ENCODE measurements around the gene CAVIN4.

The CAVIN4 gene

GRCh38 chr9:100557053-100557452, 20.8 kb upstream of the CAVIN4 start:
- WGBS (ENCODE audit: extremely low coverage, insufficient coverage, low lambda C conversion rate), result no CpG with 5 or more reads among the region's 3 CpGs
- no peak overlapping the region for H3K56ac ChIP-seq (ENCODE audit: low read length)
- H4K5ac ChIP-seq (ENCODE audit: low read length), result no peak overlapping the region

GRCh38 chr9:100561256-100561655, 16.6 kb upstream of the CAVIN4 start:
- Histone ChIP-seq H4K5ac (ENCODE audit: low read length) (no peak overlapping the region), H4K8ac (ENCODE audit: low read depth, low read length) (no peak overlapping the region), H3K9ac (ENCODE audit: low read length) (no peak overlapping the region), H3K4me3 (ENCODE audit: low read length) (no peak overlapping the region), H3K27ac (ENCODE audit: low read depth, low read length) (no peak overlapping the region), H3K56ac (ENCODE audit: low read length) (no peak overlapping the region), H3K36me3 (ENCODE audit: control insufficient read depth, insufficient read depth, low read length) (no peaks in the 10 kb centered on the region), H3K4me1 (ENCODE audit: control insufficient read depth, low read depth, low read length) (peaks cover 11% of the 10 kb centered on the region), H3K4me2 (ENCODE audit: low read length) (no peak overlapping the region), H2BK120ac (ENCODE audit: low read depth, low read length) (no peak overlapping the region), H3K4ac (ENCODE audit: low read depth, low read length) (no peak overlapping the region), H2AK5ac (ENCODE audit: low read length) (no peak overlapping the region), H2BK5ac (ENCODE audit: low read length) (no peak overlapping the region), H3K23ac (ENCODE audit: low read length) (no peak overlapping the region), H3K18ac (ENCODE audit: low read length) (no peak overlapping the region), H3K79me1 (ENCODE audit: low read length) (no peaks in the 10 kb centered on the region), H3K79me2 (ENCODE audit: control insufficient read depth, insufficient read depth, low read length) (no peaks in the 10 kb centered on the region), H2BK15ac (replicated peaks; ENCODE audit: low read depth) (no peak overlapping the region), H3K27me3 (ENCODE audit: insufficient read depth, low read length, poor library complexity) (no peaks in the 10 kb centered on the region)
- DNase-seq, result no peak
- WGBS (ENCODE audit: extremely low coverage, insufficient coverage, low lambda C conversion rate), result no CpG with 5 or more reads among the region's 3 CpGs

More at GRCh38 chr9:100557053-100557452, 20.8 kb upstream of the CAVIN4 start:
- peaks cover 2% of the 10 kb centered on the region for H3K79me1 ChIP-seq (ENCODE audit: low read length)
- no peak overlapping the region for H3K18ac ChIP-seq (ENCODE audit: low read length)
- no peak overlapping the region for H3K23ac ChIP-seq (ENCODE audit: low read length)
- H4K8ac ChIP-seq (ENCODE audit: low read depth, low read length), result no peak overlapping the region
- DNase-seq, result no peak
- no peaks in the 10 kb centered on the region for H3K79me2 ChIP-seq (ENCODE audit: control insufficient read depth, insufficient read depth, low read length)
- no peak overlapping the region for H2BK120ac ChIP-seq (ENCODE audit: low read depth, low read length)
- no peaks in the 10 kb centered on the region for H3K4me1 ChIP-seq (ENCODE audit: control insufficient read depth, low read depth, low read length)
- H2BK5ac ChIP-seq (ENCODE audit: low read length), result no peak overlapping the region
- no peak overlapping the region for H3K27ac ChIP-seq (ENCODE audit: low read depth, low read length)
- no peak overlapping the region for H3K4me2 ChIP-seq (ENCODE audit: low read length)
- H3K4me3 ChIP-seq (ENCODE audit: low read length), result no peak overlapping the region
- H3K4ac ChIP-seq (ENCODE audit: low read depth, low read length), result no peak overlapping the region
- no peak overlapping the region for H3K9ac ChIP-seq (ENCODE audit: low read length)
- H2BK15ac ChIP-seq (replicated peaks; ENCODE audit: low read depth), result no peak overlapping the region
- H3K27me3 ChIP-seq (ENCODE audit: insufficient read depth, low read length, poor library complexity), result no peaks in the 10 kb centered on the region
- H3K36me3 ChIP-seq (ENCODE audit: control insufficient read depth, insufficient read depth, low read length), result no peaks in the 10 kb centered on the region
- H2AK5ac ChIP-seq (ENCODE audit: low read length), result no peak overlapping the region

GRCh38 chr9:100567856-100568255, 10.0 kb upstream of the CAVIN4 start:
- H4K8ac ChIP-seq (ENCODE audit: low read depth, low read length), result no peak overlapping the region

GRCh38 chr9:100573655-100574260, 4.1 kb upstream of the CAVIN4 start:
- Histone ChIP-seq H2BK15ac (replicated peaks; ENCODE audit: low read depth) (no peak overlapping the region), H2BK5ac (ENCODE audit: low read length) (no peak overlapping the region), H3K79me1 (ENCODE audit: low read length) (peaks cover 3% of the 10 kb centered on the region), H3K18ac (ENCODE audit: low read length) (no peak overlapping the region), H3K27me3 (ENCODE audit: insufficient read depth, low read length, poor library complexity) (no peaks in the 10 kb centered on the region), H3K79me2 (ENCODE audit: control insufficient read depth, insufficient read depth, low read length) (no peaks in the 10 kb centered on the region), H3K4me1 (ENCODE audit: control insufficient read depth, low read depth, low read length) (no peaks in the 10 kb centered on the region), H3K23ac (ENCODE audit: low read length) (no peak overlapping the region), H3K27ac (ENCODE audit: low read depth, low read length) (no peak overlapping the region), H4K8ac (ENCODE audit: low read depth, low read length) (no peak overlapping the region), H3K4me2 (ENCODE audit: low read length) (no peak overlapping the region), H3K4me3 (ENCODE audit: low read length) (no peak overlapping the region), H3K56ac (ENCODE audit: low read length) (no peak overlapping the region), H2BK120ac (ENCODE audit: low read depth, low read length) (no peak overlapping the region), H3K36me3 (ENCODE audit: control insufficient read depth, insufficient read depth, low read length) (no peaks in the 10 kb centered on the region), H3K9ac (ENCODE audit: low read length) (no peak overlapping the region), H3K4ac (ENCODE audit: low read depth, low read length) (no peak overlapping the region), H2AK5ac (ENCODE audit: low read length) (no peak overlapping the region), H4K5ac (ENCODE audit: low read length) (no peak overlapping the region)
- DNase-seq, result no peak
- WGBS (ENCODE audit: extremely low coverage, insufficient coverage, low lambda C conversion rate), result no CpG with 5 or more reads among the region's 3 CpGs

More at GRCh38 chr9:100567856-100568255, 10.0 kb upstream of the CAVIN4 start:
- Histone ChIP-seq H3K36me3 (ENCODE audit: control insufficient read depth, insufficient read depth, low read length) (no peaks in the 10 kb centered on the region), H3K79me2 (ENCODE audit: control insufficient read depth, insufficient read depth, low read length) (no peaks in the 10 kb centered on the region), H3K27me3 (ENCODE audit: insufficient read depth, low read length, poor library complexity) (no peaks in the 10 kb centered on the region), H3K18ac (ENCODE audit: low read length) (no peak overlapping the region), H2BK120ac (ENCODE audit: low read depth, low read length) (no peak overlapping the region), H3K9ac (ENCODE audit: low read length) (no peak overlapping the region), H3K4me2 (ENCODE audit: low read length) (no peak overlapping the region), H3K56ac (ENCODE audit: low read length) (no peak overlapping the region), H2AK5ac (ENCODE audit: low read length) (no peak overlapping the region), H3K4ac (ENCODE audit: low read depth, low read length) (no peak overlapping the region), H3K4me1 (ENCODE audit: control insufficient read depth, low read depth, low read length) (peaks cover 11% of the 10 kb centered on the region), H4K5ac (ENCODE audit: low read length) (no peak overlapping the region), H3K4me3 (ENCODE audit: low read length) (no peak overlapping the region), H3K79me1 (ENCODE audit: low read length) (peaks cover 3% of the 10 kb centered on the region), H3K23ac (ENCODE audit: low read length) (no peak overlapping the region), H2BK5ac (ENCODE audit: low read length) (no peak overlapping the region), H2BK15ac (replicated peaks; ENCODE audit: low read depth) (no peak overlapping the region), H3K27ac (ENCODE audit: low read depth, low read length) (no peak overlapping the region)
- no peak for DNase-seq
- no CpG with 5 or more reads among the region's 3 CpGs for WGBS (ENCODE audit: extremely low coverage, insufficient coverage, low lambda C conversion rate)

GRCh38 chr9:100575006-100575405, 2.9 kb upstream of the CAVIN4 start:
- H3K27me3 ChIP-seq (ENCODE audit: insufficient read depth, low read length, poor library complexity), result no peaks in the 10 kb centered on the region
- H2BK5ac ChIP-seq (ENCODE audit: low read length), result no peak overlapping the region
- WGBS (ENCODE audit: extremely low coverage, insufficient coverage, low lambda C conversion rate), result no CpG with 5 or more reads among the region's 4 CpGs
- H2BK15ac ChIP-seq (replicated peaks; ENCODE audit: low read depth), result no peak overlapping the region
- no peaks in the 10 kb centered on the region for H3K36me3 ChIP-seq (ENCODE audit: control insufficient read depth, insufficient read depth, low read length)
- no peak overlapping the region for H3K4me3 ChIP-seq (ENCODE audit: low read length)
- H3K4me1 ChIP-seq (ENCODE audit: control insufficient read depth, low read depth, low read length), result no peaks in the 10 kb centered on the region
- no peak overlapping the region for H3K27ac ChIP-seq (ENCODE audit: low read depth, low read length)
- no peaks in the 10 kb centered on the region for H3K79me1 ChIP-seq (ENCODE audit: low read length)
- no peak for DNase-seq
- no peak overlapping the region for H3K23ac ChIP-seq (ENCODE audit: low read length)
- H2AK5ac ChIP-seq (ENCODE audit: low read length), result no peak overlapping the region
- no peak overlapping the region for H3K9ac ChIP-seq (ENCODE audit: low read length)
- H3K18ac ChIP-seq (ENCODE audit: low read length), result no peak overlapping the region
- H4K8ac ChIP-seq (ENCODE audit: low read depth, low read length), result no peak overlapping the region
- no peak overlapping the region for H3K56ac ChIP-seq (ENCODE audit: low read length)
- H3K4me2 ChIP-seq (ENCODE audit: low read length), result no peak overlapping the region
- no peak overlapping the region for H4K5ac ChIP-seq (ENCODE audit: low read length)
- H3K79me2 ChIP-seq (ENCODE audit: control insufficient read depth, insufficient read depth, low read length), result no peaks in the 10 kb centered on the region
- H2BK120ac ChIP-seq (ENCODE audit: low read depth, low read length), result no peak overlapping the region
- no peak overlapping the region for H3K4ac ChIP-seq (ENCODE audit: low read depth, low read length)

- H3K56ac ChIP-seq (ENCODE audit: low read length), result no peak overlapping the region
Observed at GRCh38 chr9:100575765-100576386, 2.0 kb upstream of the CAVIN4 start.

More at GRCh38 chr9:100575765-100576386, 2.0 kb upstream of the CAVIN4 start:
- no peak overlapping the region for H3K4me3 ChIP-seq (ENCODE audit: low read length)
- H3K18ac ChIP-seq (ENCODE audit: low read length), result no peak overlapping the region
- H3K79me2 ChIP-seq (ENCODE audit: control insufficient read depth, insufficient read depth, low read length), result no peaks in the 10 kb centered on the region
- H2BK120ac ChIP-seq (ENCODE audit: low read depth, low read length), result no peak overlapping the region
- no peak overlapping the region for H3K9ac ChIP-seq (ENCODE audit: low read length)
- H3K4me2 ChIP-seq (ENCODE audit: low read length), result no peak overlapping the region
- no peak overlapping the region for H4K5ac ChIP-seq (ENCODE audit: low read length)
- H4K8ac ChIP-seq (ENCODE audit: low read depth, low read length), result no peak overlapping the region
- no peaks in the 10 kb centered on the region for H3K36me3 ChIP-seq (ENCODE audit: control insufficient read depth, insufficient read depth, low read length)
- H3K27ac ChIP-seq (ENCODE audit: low read depth, low read length), result no peak overlapping the region
- no peak for DNase-seq
- no peak overlapping the region for H3K4ac ChIP-seq (ENCODE audit: low read depth, low read length)
- H2BK15ac ChIP-seq (replicated peaks; ENCODE audit: low read depth), result no peak overlapping the region
- H2BK5ac ChIP-seq (ENCODE audit: low read length), result no peak overlapping the region
- WGBS (ENCODE audit: extremely low coverage, insufficient coverage, low lambda C conversion rate), result no CpG with 5 or more reads among the region's 2 CpGs
- H3K23ac ChIP-seq (ENCODE audit: low read length), result no peak overlapping the region
- H3K4me1 ChIP-seq (ENCODE audit: control insufficient read depth, low read depth, low read length), result no peaks in the 10 kb centered on the region
- no peaks in the 10 kb centered on the region for H3K79me1 ChIP-seq (ENCODE audit: low read length)
- H3K27me3 ChIP-seq (ENCODE audit: insufficient read depth, low read length, poor library complexity), result no peaks in the 10 kb centered on the region
- no peak overlapping the region for H2AK5ac ChIP-seq (ENCODE audit: low read length)

Data from mesendoderm (in vitro differentiated cells).